SK-N-MC (cell line): ENCODE results near the gene CDK5RAP1.

Experiments
- DNase-seq: peaks from one replicate; pipeline ENCODE4 v3.0.0-alpha.2; 2011; ENCODE audit warnings: low read depth, low spot score
- H3K27ac ChIP-seq: fragments of 200-600 bp; sonication (generic); 2 replicates; pipeline ENCODE4 v1.5.1; 2016; ENCODE audit warnings: mixed run types
- H3K36me3 ChIP-seq: fragments of 200-600 bp; sonication (generic); 2 replicates; pipeline ENCODE4 v1.6.1; 2017; ENCODE audit warnings: antibody characterized with exemption, low read length, mixed read lengths; ENCODE audit not compliant: insufficient read depth
- H3K4me3 ChIP-seq: fragments of 200-600 bp; sonication (generic); 2 replicates; pipeline ENCODE4 v1.5.1; 2016
- H3K9ac ChIP-seq: fragments of 200-600 bp; sonication (generic); 2 replicates; pipeline ENCODE4 v1.8.0; 2017; ENCODE audit warnings: mixed run types, mixed read lengths; ENCODE audit not compliant: insufficient read length
- H3K9me3 ChIP-seq: fragments of 200-600 bp; sonication (generic); 2 replicates; pipeline ENCODE4 v1.6.1; 2017; ENCODE audit warnings: low read depth, mild to moderate bottlenecking, antibody characterized with exemption, low read length, moderate library complexity, mixed read lengths
- EZH2 ChIP-seq: fragments of 200-600 bp; sonication (generic); IDR thresholded peaks from one replicate; pipeline ENCODE4 v1.6.1; 2017; ENCODE audit warnings: antibody characterized with exemption
- FOXP2 ChIP-seq: optimal IDR thresholded peaks from 2 replicates; pipeline ENCODE3; 2011; ENCODE audit warnings: mild to moderate bottlenecking, moderate library complexity; ENCODE audit not compliant: insufficient read depth; ENCODE audit errors: extremely low read length, control extremely low read depth
- POLR2AphosphoS5 ChIP-seq: IDR thresholded peaks from 2 replicates; pipeline ENCODE4 v1.6.1; 2012; ENCODE audit warnings: mild to moderate bottlenecking, low read depth, low read length, borderline replicate concordance

CDK5RAP1 gene

GRCh38 chr20:33320006-33320405 lies 81.3 kb downstream of the CDK5RAP1 start:
- H3K27ac ChIP-seq = no peak overlapping the region
- no peaks in the 10 kb centered on the region for H3K36me3 ChIP-seq
- no peak overlapping the region for H3K9ac ChIP-seq
- TF ChIP-seq EZH2 (no peak), FOXP2 (no peak), POLR2AphosphoS5 (no peak)
- no peaks in the 10 kb centered on the region for H3K9me3 ChIP-seq
- no peak for DNase-seq
- no peak overlapping the region for H3K4me3 ChIP-seq

GRCh38 chr20:33318096-33318429 lies 83.3 kb downstream of the CDK5RAP1 start:
- DNase-seq = no peak
- no peak for TF ChIP-seq FOXP2
- TF ChIP-seq POLR2AphosphoS5 = no peak
- TF ChIP-seq EZH2 = no peak
- Histone ChIP-seq H3K27ac (no peak overlapping the region), H3K4me3 (no peak overlapping the region), H3K9ac (no peak overlapping the region), H3K9me3 (no peaks in the 10 kb centered on the region), H3K36me3 (no peaks in the 10 kb centered on the region)

- H3K4me3 ChIP-seq = no peak overlapping the region
- no peaks in the 10 kb centered on the region for H3K36me3 ChIP-seq
- no peak overlapping the region for H3K9ac ChIP-seq
- no peaks in the 10 kb centered on the region for H3K9me3 ChIP-seq
- no peak overlapping the region for H3K27ac ChIP-seq
- TF ChIP-seq POLR2AphosphoS5 (no peak), FOXP2 (no peak), EZH2 (no peak)
- no peak for DNase-seq
These were observed 83.8 kb downstream of the CDK5RAP1 start for GRCh38 chr20:33317424-33318095.

- no peak overlapping the region for H3K27ac ChIP-seq
- no peaks in the 10 kb centered on the region for H3K9me3 ChIP-seq
- H3K4me3 ChIP-seq = no peak overlapping the region
- no peaks in the 10 kb centered on the region for H3K36me3 ChIP-seq
- H3K9ac ChIP-seq = no peak overlapping the region
- DNase-seq = no peak
- TF ChIP-seq FOXP2 (no peak), POLR2AphosphoS5 (no peak), EZH2 (no peak)
These were observed 84.4 kb downstream of the CDK5RAP1 start for GRCh38 chr20:33316958-33317357.

- no peak overlapping the region for H3K9ac ChIP-seq
- TF ChIP-seq FOXP2 (no peak), POLR2AphosphoS5 (no peak), EZH2 (no peak)
These were observed 85.0 kb downstream of the CDK5RAP1 start for GRCh38 chr20:33316343-33316742.

GRCh38 chr20:33313686-33314314 lies 87.5 kb downstream of the CDK5RAP1 start:
- no peak overlapping the region for H3K4me3 ChIP-seq
- DNase-seq = no peak
- TF ChIP-seq POLR2AphosphoS5 (no peak), EZH2 (no peak), FOXP2 (no peak)
- no peaks in the 10 kb centered on the region for H3K36me3 ChIP-seq
- H3K9ac ChIP-seq = no peak overlapping the region
- H3K9me3 ChIP-seq = no peaks in the 10 kb centered on the region
- no peak overlapping the region for H3K27ac ChIP-seq

More at GRCh38 chr20:33316343-33316742, 85.0 kb downstream of the CDK5RAP1 start:
- no peak for DNase-seq
- Histone ChIP-seq H3K9me3 (no peaks in the 10 kb centered on the region), H3K4me3 (no peak overlapping the region), H3K27ac (no peak overlapping the region), H3K36me3 (no peaks in the 10 kb centered on the region)

- Histone ChIP-seq H3K36me3 (no peaks in the 10 kb centered on the region), H3K27ac (no peak overlapping the region), H3K4me3 (no peak overlapping the region), H3K9me3 (no peaks in the 10 kb centered on the region), H3K9ac (no peak overlapping the region)
- DNase-seq = no peak
- no peak for TF ChIP-seq POLR2AphosphoS5
- TF ChIP-seq FOXP2 = no peak
- no peak for TF ChIP-seq EZH2
These were observed 88.7 kb downstream of the CDK5RAP1 start for GRCh38 chr20:33312583-33312982.

GRCh38 chr20:33311996-33312395 lies 89.3 kb downstream of the CDK5RAP1 start:
- H3K4me3 ChIP-seq = no peak overlapping the region
- no peak for DNase-seq
- H3K36me3 ChIP-seq = no peaks in the 10 kb centered on the region
- no peak overlapping the region for H3K9ac ChIP-seq
- no peaks in the 10 kb centered on the region for H3K9me3 ChIP-seq
- TF ChIP-seq FOXP2 = no peak
- TF ChIP-seq POLR2AphosphoS5 = no peak
- TF ChIP-seq EZH2 = no peak
- H3K27ac ChIP-seq = no peak overlapping the region

GRCh38 chr20:33311011-33311410 lies 90.3 kb downstream of the CDK5RAP1 start:
- TF ChIP-seq POLR2AphosphoS5 (no peak), EZH2 (no peak), FOXP2 (no peak)
- Histone ChIP-seq H3K27ac (no peak overlapping the region), H3K9me3 (no peaks in the 10 kb centered on the region), H3K4me3 (no peak overlapping the region), H3K36me3 (no peaks in the 10 kb centered on the region), H3K9ac (no peak overlapping the region)
- DNase-seq = no peak
